Endodermal cell (in vitro differentiated cells): ENCODE data around the gene GPR119. TPM values are rescaled to one million over a fixed set of nuclear protein-coding genes. Genes with fewer than 3 reads are reported as not detected.
"Not testable (repeated sequence)": the region's sequence is repeated elsewhere in the genome, so short reads cannot be mapped to it uniquely, and the experiment has no call there.

Experiments used
- DNase-seq: peaks from one replicate; pipeline ENCODE4 v3.0.0-alpha.2; 2017
- H3K27ac ChIP-seq: 2 replicates; pipeline ENCODE4 v1.5.1; 2013; ENCODE audit warnings: mild to moderate bottlenecking, low read depth, low read length, moderate library complexity
- H3K27me3 ChIP-seq: 2 replicates; pipeline ENCODE4 v1.6.1; 2013; ENCODE audit warnings: mild to moderate bottlenecking, low read length, moderate library complexity; ENCODE audit not compliant: insufficient read depth, control insufficient read depth, poor library complexity, severe bottlenecking
- H3K36me3 ChIP-seq: 2 replicates; pipeline ENCODE4 v1.7.0; 2013; ENCODE audit warnings: mild to moderate bottlenecking, low read length, moderate library complexity; ENCODE audit not compliant: control insufficient read depth, insufficient read depth
- H3K4me1 ChIP-seq: one replicate; pipeline ENCODE4 v1.7.0; 2013; ENCODE audit warnings: low read length; ENCODE audit not compliant: control insufficient read depth, insufficient read depth
- H3K4me3 ChIP-seq: 2 replicates; pipeline ENCODE4 v1.5.1; 2013; ENCODE audit warnings: mild to moderate bottlenecking, low read length, moderate library complexity
- H3K9ac ChIP-seq: 2 replicates; pipeline ENCODE4 v1.6.1; 2013; ENCODE audit warnings: mild to moderate bottlenecking, low read length, moderate library complexity; ENCODE audit not compliant: poor library complexity, severe bottlenecking; ENCODE audit errors: extremely low read depth
- H3K9me3 ChIP-seq: 2 replicates; pipeline ENCODE4 v1.6.1; 2013; ENCODE audit warnings: mild to moderate bottlenecking, low read length, moderate library complexity; ENCODE audit not compliant: control insufficient read depth
- H3K27ac Mint-ChIP-seq: 2 replicates; pipeline ENCODE4 v1.8.0; 2020; ENCODE audit warnings: mixed read lengths
- H3K27me3 Mint-ChIP-seq: 2 replicates; pipeline ENCODE4 v1.8.0; 2021; ENCODE audit warnings: mild to moderate bottlenecking, mixed read lengths; ENCODE audit not compliant: insufficient read depth
- H3K36me3 Mint-ChIP-seq: 2 replicates; pipeline ENCODE4 v1.8.0; 2020; ENCODE audit warnings: low read depth, mixed read lengths
- H3K4me1 Mint-ChIP-seq: 2 replicates; pipeline ENCODE4 v1.8.0; 2020; ENCODE audit warnings: mixed read lengths
- H3K4me3 Mint-ChIP-seq: 2 replicates; pipeline ENCODE4 v1.8.0; 2020; ENCODE audit warnings: mild to moderate bottlenecking, moderate library complexity, mixed read lengths
- H3K9me3 Mint-ChIP-seq: 2 replicates; pipeline ENCODE4 v1.8.0; 2020; ENCODE audit warnings: mild to moderate bottlenecking, mixed read lengths
- whole genome bisulfite sequencing, 2 experiments: methylation state at CpG; one replicate each; pipeline versions ENCODE4 v1.1.5 to v1.1.7; 2013; ENCODE audit warnings: missing lambda C conversion rate in 2 of 2, mixed read lengths in 1 of 2; ENCODE audit not compliant: insufficient coverage in 1 of 2, insufficient read length in 1 of 2; 5-methylcytosine and 5-hydroxymethylcytosine counted together
- long read RNA-seq, 4 experiments: library from polyadenylated mRNA in 2 of 4; library from RNA in 1 of 4; library from capped mRNA in 1 of 4; stranded (forward) in 3 of 4; unstranded in 1 of 4; transcript quantifications; one replicate each; pipeline ENCODE4 v2.0.0, GENCODE V29; 2020 to 2021; ENCODE audit warnings: inconsistent platforms in 1 of 4
- polyA plus RNA-seq, 2 experiments: library from polyadenylated mRNA; stranded (reverse); fragments of 50-300 nt; gene quantifications; one replicate each; pipeline ENCODE4 v1.2.3, GENCODE V29; 2013
- total RNA-seq, 2 donors: library from RNA; stranded (reverse); fragmentation: NEBNext Ultra II Directional in 1 of 2; extraction: Animal tissue kit (Norgen Biotek cat#: 25700) in 1 of 2; gene quantifications; 2 replicates in 1 of 2; 3 replicates in 1 of 2; pipeline ENCODE4 v1.2.1, GENCODE V29; 2021
- TF ChIP-seq, protein P1 (sequence below): fragments of 200-600 bp; sonication (generic); conservative IDR thresholded peaks from 2 replicates; pipeline ENCODE4 v1.5.0; 2021; ENCODE audit warnings: antibody characterized with exemption, mild to moderate bottlenecking

The GPR119 gene
- not detected for total RNA-seq
- polyA plus RNA-seq (2013, experiment 1 of 2) = not detected
- polyA plus RNA-seq (2013, experiment 2 of 2) = not detected
- long read RNA-seq, experiment 1 = 0 reads
- long read RNA-seq, experiment 2 = 0 reads
- long read RNA-seq, experiment 3 = 0 reads
- long read RNA-seq, experiment 4 = 0 reads

DNA sequence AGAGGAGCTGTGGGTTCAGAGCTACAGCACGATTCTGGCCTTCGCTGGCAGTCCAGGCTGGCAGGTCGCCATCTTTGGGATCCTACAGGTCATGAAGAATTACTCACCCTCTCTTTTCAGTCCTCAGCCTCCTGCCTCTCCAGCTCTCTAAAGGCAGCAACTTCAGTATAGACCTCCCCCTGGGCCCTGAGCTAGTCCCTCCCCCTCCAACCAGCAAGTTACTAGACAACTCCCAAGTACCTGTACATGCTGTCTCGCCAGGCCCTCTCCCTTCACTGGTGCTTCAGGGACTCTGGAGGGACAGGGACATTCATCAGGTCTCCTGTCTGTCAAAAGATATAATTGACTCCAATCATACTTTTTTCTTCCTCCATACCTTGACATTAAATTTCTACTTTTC lies at the start of gene GPR119:
Gene GPR119, minus strand, starts transcription at position 155 of the 400 bp plus-strand sequence. CDS start 227 bp downstream, outside the sequence.
- Mint-ChIP-seq H3K4me3 (no peak within 1 kb of the TSS), H3K27ac (no peak within 1 kb of the TSS)

DNA sequence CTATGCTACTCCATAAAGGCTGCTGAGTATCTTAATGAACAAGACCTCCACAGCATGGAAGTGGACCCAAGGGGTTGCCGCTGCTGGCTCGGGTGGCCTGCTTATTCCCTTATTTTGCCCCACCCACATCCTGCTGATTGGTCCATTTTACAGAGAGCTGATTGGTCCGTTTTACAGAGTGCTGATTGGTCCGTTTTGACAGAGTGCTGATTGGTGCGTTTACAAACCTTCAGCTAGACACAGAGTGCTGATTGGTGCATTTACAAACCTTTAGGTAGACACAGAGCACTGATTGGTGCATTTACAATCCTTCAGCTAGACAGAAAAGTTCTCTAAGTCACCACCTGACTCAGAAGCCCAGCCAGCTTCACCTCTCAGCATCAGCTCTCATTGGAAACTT lies 43.8 kb upstream of the GPR119 start:
- H3K4me3 ChIP-seq, H3K27ac Mint-ChIP-seq, H3K4me3 Mint-ChIP-seq, H3K27me3 ChIP-seq, H3K4me1 ChIP-seq, DNase-seq, H3K27ac ChIP-seq, H3K9ac ChIP-seq, H3K9me3 ChIP-seq, H3K36me3 ChIP-seq, H3K27me3 Mint-ChIP-seq, H3K36me3 Mint-ChIP-seq, H3K4me1 Mint-ChIP-seq: not testable (repeated sequence)
- H3K9me3 Mint-ChIP-seq = peaks cover 27% of the 10 kb centered on the region
- 91 to 100% methylated on average over 1 to 5 of the region's 5 CpGs for WGBS, 2 experiments

More for the DNA sequence above, at the start of gene GPR119:
- TF ChIP-seq, protein P1, sequence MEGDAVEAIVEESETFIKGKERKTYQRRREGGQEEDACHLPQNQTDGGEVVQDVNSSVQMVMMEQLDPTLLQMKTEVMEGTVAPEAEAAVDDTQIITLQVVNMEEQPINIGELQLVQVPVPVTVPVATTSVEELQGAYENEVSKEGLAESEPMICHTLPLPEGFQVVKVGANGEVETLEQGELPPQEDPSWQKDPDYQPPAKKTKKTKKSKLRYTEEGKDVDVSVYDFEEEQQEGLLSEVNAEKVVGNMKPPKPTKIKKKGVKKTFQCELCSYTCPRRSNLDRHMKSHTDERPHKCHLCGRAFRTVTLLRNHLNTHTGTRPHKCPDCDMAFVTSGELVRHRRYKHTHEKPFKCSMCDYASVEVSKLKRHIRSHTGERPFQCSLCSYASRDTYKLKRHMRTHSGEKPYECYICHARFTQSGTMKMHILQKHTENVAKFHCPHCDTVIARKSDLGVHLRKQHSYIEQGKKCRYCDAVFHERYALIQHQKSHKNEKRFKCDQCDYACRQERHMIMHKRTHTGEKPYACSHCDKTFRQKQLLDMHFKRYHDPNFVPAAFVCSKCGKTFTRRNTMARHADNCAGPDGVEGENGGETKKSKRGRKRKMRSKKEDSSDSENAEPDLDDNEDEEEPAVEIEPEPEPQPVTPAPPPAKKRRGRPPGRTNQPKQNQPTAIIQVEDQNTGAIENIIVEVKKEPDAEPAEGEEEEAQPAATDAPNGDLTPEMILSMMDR = no peak
- Mint-ChIP-seq H3K27me3 (no peaks in the 10 kb centered on the region), H3K9me3 (peaks cover 32% of the 10 kb centered on the region), H3K4me1 (no peaks in the 10 kb centered on the region), H3K36me3 (no peaks in the 10 kb centered on the region)
- no peaks in the 10 kb centered on the region for H3K9me3 ChIP-seq
- no peaks in the 10 kb centered on the region for H3K4me1 ChIP-seq
- no peak within 1 kb of the TSS for H3K9ac ChIP-seq
- H3K36me3 ChIP-seq = no peaks in the 10 kb centered on the region
- H3K27ac ChIP-seq = no peak within 1 kb of the TSS
- H3K4me3 ChIP-seq = no peak within 1 kb of the TSS
- 95% methylated on average over 4 of the region's 4 CpGs; no CpG with 5 or more reads in 1 of the 2 experiments for WGBS, 2 experiments
- no peaks in the 10 kb centered on the region for H3K27me3 ChIP-seq
- DNase-seq = no peak

DNA sequence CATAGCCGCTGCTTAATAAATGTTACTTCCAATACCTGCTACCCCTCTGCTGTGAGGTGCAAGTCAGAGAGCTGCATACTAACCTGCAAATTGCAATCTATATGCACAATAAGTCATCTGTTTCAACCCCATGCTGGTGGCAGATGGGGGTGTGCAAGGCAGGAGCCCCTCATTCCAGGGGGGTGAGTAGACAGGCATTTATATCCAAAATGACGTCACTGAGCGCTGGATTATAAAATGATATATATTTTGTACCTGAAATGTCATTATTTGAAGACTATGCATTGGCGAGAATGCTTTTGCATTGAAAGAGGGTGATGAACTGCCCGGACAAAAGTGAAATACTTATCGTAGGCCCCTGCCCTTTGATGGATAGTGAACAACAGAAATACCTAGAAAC lies 41.1 kb upstream of the GPR119 start:
- Mint-ChIP-seq H3K27ac (no peak overlapping the region), H3K4me1 (no peaks in the 10 kb centered on the region), H3K4me3 (no peak overlapping the region), H3K9me3 (peaks cover 36% of the 10 kb centered on the region), H3K36me3 (no peaks in the 10 kb centered on the region), H3K27me3 (no peaks in the 10 kb centered on the region)
- DNase-seq = no peak
- Histone ChIP-seq H3K9me3 (no peaks in the 10 kb centered on the region), H3K9ac (no peak overlapping the region), H3K36me3 (no peaks in the 10 kb centered on the region), H3K27me3 (no peaks in the 10 kb centered on the region), H3K27ac (no peak overlapping the region), H3K4me3 (no peak overlapping the region), H3K4me1 (no peaks in the 10 kb centered on the region)
- TF ChIP-seq, protein P1 = no peak
- WGBS, 2 experiments = 90 to 95% methylated on average over 3 to 6 of the region's 6 CpGs

DNA sequence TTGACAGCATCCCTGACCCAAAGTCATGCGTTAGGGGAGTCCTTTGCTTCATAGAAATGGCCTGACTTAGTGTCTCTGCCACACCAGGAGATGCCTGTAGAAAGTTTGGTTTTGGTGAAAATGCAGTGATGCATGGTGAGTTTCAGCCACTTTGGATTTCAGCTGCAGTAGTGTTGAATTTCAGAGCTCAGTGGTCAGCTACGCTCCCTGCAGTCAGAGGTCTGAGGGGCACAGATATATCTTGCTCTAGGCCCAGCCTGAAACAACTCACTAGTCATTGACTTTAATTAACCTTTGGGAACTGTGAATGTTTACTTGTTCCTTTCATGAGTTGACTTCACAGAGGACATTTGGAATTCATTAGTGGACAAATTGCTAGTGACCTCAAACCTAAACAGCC lies 33.8 kb upstream of the GPR119 start:
- H3K27ac Mint-ChIP-seq = no peak overlapping the region
- WGBS, 2 experiments = 85% methylated on average over 2 of the region's 2 CpGs; no CpG with 5 or more reads in 1 of the 2 experiments
- no peak overlapping the region for H3K4me3 ChIP-seq
- no peaks in the 10 kb centered on the region for H3K9me3 ChIP-seq
- no peaks in the 10 kb centered on the region for H3K27me3 ChIP-seq
- no peaks in the 10 kb centered on the region for H3K36me3 ChIP-seq
- TF ChIP-seq, protein P1 = no peak
- H3K4me1 ChIP-seq = no peaks in the 10 kb centered on the region
- H3K4me1 Mint-ChIP-seq = peaks cover 8% of the 10 kb centered on the region
- no peak for DNase-seq
- no peak overlapping the region for H3K9ac ChIP-seq
- no peak overlapping the region for H3K4me3 Mint-ChIP-seq
- peaks cover 3% of the 10 kb centered on the region for H3K36me3 Mint-ChIP-seq
- peaks cover 45% of the 10 kb centered on the region for H3K9me3 Mint-ChIP-seq
- H3K27ac ChIP-seq = no peak overlapping the region
- no peaks in the 10 kb centered on the region for H3K27me3 Mint-ChIP-seq
